RWPE1 (cell line): ENCODE data around the gene ADARB1.
"Not testable (repeated sequence)": the region's sequence is repeated elsewhere in the genome, so short reads cannot be mapped to it uniquely, and the experiment has no call there.

Source experiments
- CTCF ChIA-PET: fragments of 350-600 bp; sonication (Branson Sonifier 250); formaldehyde crosslinking; extraction: SDS; loops from one replicate; lab custom pipeline; 2021; lab: Yijun Ruan, JAX
- POLR2A ChIA-PET: fragments of 400-600 bp; formaldehyde crosslinking; extraction: SDS; loops from one replicate; lab custom pipeline; 2020; ENCODE audit warnings: antibody characterized with exemption; ENCODE audit not compliant: low non-redundant PET; lab: Yijun Ruan, JAX
- DNase-seq: peaks from one replicate; pipeline ENCODE4 v3.0.0; 2012; ENCODE audit warnings: low spot score
- H3K27ac ChIP-seq: fragments of 450-650 bp; 2 replicates; pipeline ENCODE4 v1.5.1; 2017
- TF ChIP-seq, protein P1 (sequence below): fragments of 450-650 bp; conservative IDR thresholded peaks from 2 replicates; pipeline ENCODE4 v1.5.1; 2017; ENCODE audit warnings: low read depth, mild to moderate bottlenecking

The ADARB1 gene

DNA sequence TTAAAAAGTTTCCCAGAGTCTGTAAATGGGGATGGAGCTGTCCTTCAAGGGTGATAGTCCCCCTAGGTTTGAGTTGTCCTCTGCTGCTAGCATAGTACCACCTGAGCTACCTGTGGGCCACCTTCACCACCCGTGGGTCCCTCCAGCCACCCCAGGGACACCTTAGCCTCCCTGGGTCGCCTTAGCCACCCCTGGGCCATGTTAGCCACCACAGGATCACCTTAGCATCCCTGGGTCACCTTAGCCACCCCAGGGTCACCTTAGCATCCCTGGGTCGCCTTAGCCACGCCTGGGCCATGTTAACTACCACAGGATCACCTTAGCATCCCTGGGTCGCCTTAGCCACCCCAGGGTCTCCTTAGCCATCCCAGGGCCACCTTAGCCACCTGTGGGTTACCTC lies 67.1 kb downstream of the ADARB1 start:
- TF ChIP-seq, protein P1, sequence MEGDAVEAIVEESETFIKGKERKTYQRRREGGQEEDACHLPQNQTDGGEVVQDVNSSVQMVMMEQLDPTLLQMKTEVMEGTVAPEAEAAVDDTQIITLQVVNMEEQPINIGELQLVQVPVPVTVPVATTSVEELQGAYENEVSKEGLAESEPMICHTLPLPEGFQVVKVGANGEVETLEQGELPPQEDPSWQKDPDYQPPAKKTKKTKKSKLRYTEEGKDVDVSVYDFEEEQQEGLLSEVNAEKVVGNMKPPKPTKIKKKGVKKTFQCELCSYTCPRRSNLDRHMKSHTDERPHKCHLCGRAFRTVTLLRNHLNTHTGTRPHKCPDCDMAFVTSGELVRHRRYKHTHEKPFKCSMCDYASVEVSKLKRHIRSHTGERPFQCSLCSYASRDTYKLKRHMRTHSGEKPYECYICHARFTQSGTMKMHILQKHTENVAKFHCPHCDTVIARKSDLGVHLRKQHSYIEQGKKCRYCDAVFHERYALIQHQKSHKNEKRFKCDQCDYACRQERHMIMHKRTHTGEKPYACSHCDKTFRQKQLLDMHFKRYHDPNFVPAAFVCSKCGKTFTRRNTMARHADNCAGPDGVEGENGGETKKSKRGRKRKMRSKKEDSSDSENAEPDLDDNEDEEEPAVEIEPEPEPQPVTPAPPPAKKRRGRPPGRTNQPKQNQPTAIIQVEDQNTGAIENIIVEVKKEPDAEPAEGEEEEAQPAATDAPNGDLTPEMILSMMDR: no peak
- no peak for DNase-seq
- H3K27ac ChIP-seq: 0 out of 2 replicates have a peak overlapping the region, but pooled peaks have one; percentile 23
- ChIA-PET CTCF (interaction anchor here (0.8 to 1.9 kb wide), 5 partner anchors 66 to 455 kb away, joined by 3 to 9 read pairs (median 3); no protein-coding TSS in a partner anchor), POLR2A (no interaction called here)

DNA sequence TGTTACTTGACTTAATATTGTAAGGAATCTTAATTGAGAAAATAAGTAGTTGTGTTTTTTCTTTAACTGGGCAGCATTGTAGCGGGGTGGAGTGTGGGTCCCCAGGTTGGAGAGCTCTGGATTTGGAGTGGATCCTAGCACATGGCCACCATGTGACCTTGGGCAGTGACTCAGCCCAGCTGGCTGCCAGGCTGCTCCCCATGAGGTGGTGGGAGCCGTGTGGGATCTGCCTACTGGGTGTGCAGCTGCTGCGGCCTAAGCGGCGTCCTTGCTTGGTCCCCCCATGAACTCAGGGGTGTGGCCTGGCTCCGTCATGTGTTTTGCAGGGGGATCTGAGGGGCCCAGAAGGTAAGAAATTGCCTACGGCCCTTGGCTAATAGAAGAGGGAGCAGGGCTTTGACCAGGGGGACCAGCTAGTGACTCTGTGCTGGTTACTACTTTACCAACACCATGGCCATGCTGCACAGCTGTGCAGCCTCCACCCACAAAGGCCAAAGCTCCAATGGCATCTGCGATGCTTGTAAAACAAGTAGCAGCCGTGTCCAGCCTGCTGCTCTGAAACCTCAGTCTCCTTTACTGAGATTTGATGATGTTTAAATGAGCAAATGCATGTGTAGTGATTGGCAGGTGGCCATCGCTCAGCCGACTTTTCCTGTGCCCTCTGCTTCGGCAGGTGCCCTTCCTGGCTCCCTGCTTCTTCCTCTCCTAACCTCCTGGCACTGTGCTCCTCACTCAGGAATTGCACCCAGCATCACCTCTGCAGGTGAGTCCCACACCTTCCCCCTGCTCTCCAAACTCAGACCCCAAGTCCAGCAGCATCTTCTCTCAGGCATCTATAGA lies 68.3 kb downstream of the ADARB1 start:
- CTCF ChIA-PET: interaction anchor here (0.5 to 0.8 kb wide), 4 partner anchors 15 to 145 kb away, joined by 3 to 6 read pairs (median 3); partner anchors contain the start of gene POFUT2
- TF ChIP-seq, protein P1: no peak
- no peak for DNase-seq
- H3K27ac ChIP-seq: peak overlapping the region; percentile 23
- POLR2A ChIA-PET: no interaction called here

DNA sequence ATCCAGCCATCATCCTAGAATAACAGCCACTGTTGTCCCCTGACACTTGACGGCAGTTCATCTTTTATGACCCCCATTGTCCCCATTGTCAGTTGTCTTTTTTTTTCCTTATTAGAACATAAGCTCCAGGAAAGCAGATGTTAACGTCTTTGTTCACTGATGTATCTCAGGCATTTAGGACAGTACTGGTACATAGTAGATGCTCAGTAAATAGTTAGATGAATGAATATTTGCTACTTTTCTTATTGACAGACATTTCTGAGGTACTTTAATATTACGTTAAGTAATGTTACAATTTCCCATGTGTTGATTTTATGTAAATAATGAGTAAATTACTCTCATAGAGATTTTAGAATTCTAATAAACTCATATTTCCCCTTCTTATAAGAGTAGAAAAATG lies 69.5 kb downstream of the ADARB1 start:
- CTCF ChIA-PET: interaction anchor here (0.6 to 0.8 kb wide), 2 partner anchors 14 to 343 kb away, joined by 3 to 6 read pairs; no protein-coding TSS in a partner anchor
- POLR2A ChIA-PET: no interaction called here
- TF ChIP-seq, protein P1: no peak
- DNase-seq: no peak
- H3K27ac ChIP-seq: no peak overlapping the region

DNA sequence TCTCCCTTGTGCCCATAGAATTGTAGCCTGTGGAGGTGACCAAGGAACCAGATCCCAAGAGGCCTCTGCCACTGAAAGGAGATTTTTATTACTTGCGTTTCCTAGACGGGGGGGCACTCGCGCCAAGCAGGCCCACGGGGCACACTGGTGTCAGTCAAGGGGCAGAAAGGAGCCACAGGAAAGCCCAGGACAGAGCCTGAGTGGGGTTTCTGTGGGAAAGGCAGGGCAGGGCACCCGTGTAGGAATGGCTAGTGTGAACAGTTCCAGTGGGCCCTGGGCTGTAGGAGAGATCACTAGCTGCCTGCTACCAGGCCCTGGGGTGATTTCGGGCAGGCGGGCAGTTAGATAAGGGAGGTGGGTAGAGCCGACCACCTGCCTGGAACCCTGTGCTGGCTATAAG lies 70.8 kb downstream of the ADARB1 start:
- TF ChIP-seq, protein P1: no peak
- 0 out of 2 replicates have a peak overlapping the region, but pooled peaks have one; percentile 9 for H3K27ac ChIP-seq
- POLR2A ChIA-PET: no interaction called here
- CTCF ChIA-PET: no interaction called here
- DNase-seq: no peak

DNA sequence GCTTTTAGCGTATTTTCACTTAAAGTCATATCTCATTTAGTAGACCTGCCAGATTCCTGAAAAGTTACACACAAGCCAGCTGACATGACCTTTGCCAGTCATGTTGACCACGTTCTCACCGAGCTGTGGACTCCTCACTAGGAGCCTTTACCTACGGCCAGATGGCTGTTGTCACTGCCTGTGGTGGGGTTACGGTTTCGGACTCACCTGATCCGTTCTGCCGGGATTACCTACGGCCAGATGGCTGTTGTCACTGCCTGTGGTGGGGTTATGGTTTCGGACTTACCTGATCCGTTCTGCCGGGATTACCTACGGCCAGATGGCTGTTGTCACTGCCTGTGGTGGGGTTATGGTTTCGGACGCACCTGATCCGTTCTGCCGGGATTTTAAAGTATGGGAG lies 71.5 kb downstream of the ADARB1 start:
- DNase-seq, CTCF ChIA-PET, POLR2A ChIA-PET, H3K27ac ChIP-seq: not testable (repeated sequence)

DNA sequence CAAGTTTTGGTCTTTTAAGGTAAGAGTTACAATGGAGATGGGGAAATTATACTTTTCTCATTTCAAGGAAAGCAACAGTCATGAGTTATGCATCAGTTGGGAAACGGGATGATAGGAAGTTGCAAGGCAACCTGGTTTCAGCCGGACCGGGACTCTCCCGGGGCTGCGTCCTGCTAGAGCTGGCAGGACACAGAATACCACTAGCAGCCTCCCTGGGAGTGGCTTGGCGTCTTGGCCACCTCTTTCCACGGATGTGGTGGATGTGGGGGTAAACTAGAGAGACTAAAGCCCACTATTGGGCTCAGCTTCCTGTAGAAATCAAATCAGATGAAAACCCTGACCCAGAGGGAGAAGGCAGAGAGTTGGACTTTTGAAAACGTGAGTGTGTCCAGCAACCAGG lies 71.9 kb downstream of the ADARB1 start:
- TF ChIP-seq, protein P1: no peak
- CTCF ChIA-PET: no interaction called here
- POLR2A ChIA-PET: no interaction called here
- DNase-seq: no peak
- H3K27ac ChIP-seq: no peak overlapping the region

DNA sequence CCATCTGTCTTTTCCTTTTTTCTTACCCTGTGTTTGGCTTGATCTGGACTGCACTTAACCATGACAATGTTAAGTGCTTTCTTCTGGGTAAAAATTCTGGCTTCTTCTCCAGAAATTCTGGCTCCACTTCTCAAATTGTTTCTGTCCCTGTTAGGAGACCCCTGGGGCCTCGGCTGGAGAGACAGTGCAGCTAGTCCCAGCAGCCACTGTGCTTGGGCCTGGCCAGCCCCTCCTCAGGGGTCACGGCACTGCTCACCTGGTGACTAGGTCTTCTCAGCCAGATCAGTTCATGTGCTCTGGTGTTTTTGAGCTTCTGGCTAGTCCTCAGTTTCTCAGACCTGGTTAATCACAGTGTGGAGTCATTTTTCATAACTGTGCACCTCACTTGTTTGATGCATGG lies 72.4 kb downstream of the ADARB1 start:
- TF ChIP-seq, protein P1: no peak
- DNase-seq: no peak
- POLR2A ChIA-PET: no interaction called here
- H3K27ac ChIP-seq: no peak overlapping the region
- CTCF ChIA-PET: interaction anchor here (2.0 kb wide), 1 partner anchor 9 kb away, joined by 11 read pairs; no protein-coding TSS in a partner anchor
